Mesothelial cell of epicardium (in vitro differentiated cells): Measurements from ENCODE around the gene SERPINE2. TPM values are rescaled to one million over a fixed set of nuclear protein-coding genes. Genes with fewer than 3 reads are reported as not detected.

ENCODE experiments used
- DNase-seq, 2 experiments: peaks; one replicate each; pipeline ENCODE4 v3.0.0; 2021; ENCODE audit warnings: low spot score in 2 of 2; ENCODE audit not compliant: unreplicated experiment in 2 of 2
- H3K27ac Mint-ChIP-seq: 2 replicates; pipeline ENCODE4 v1.8.0; 2021; ENCODE audit warnings: mixed read lengths
- H3K27me3 Mint-ChIP-seq: 2 replicates; pipeline ENCODE4 v1.8.0; 2021; ENCODE audit warnings: low read depth, mixed read lengths
- H3K36me3 Mint-ChIP-seq: 2 replicates; pipeline ENCODE4 v1.8.0; 2021; ENCODE audit warnings: mixed read lengths
- H3K4me1 Mint-ChIP-seq: 2 replicates; pipeline ENCODE4 v1.8.0; 2021; ENCODE audit warnings: mixed read lengths
- H3K4me3 Mint-ChIP-seq: 2 replicates; pipeline ENCODE4 v1.8.0; 2021; ENCODE audit warnings: mild to moderate bottlenecking, moderate library complexity, mixed read lengths
- H3K9me3 Mint-ChIP-seq: 2 replicates; pipeline ENCODE4 v1.8.0; 2021; ENCODE audit warnings: mixed read lengths
- total RNA-seq: library from RNA; stranded (reverse); gene quantifications from 3 replicates; pipeline ENCODE4 v1.2.1, GENCODE V29; 2021
- TF ChIP-seq, protein P1 (sequence below): fragments of 200-600 bp; sonication (generic); IDR thresholded peaks from one replicate; pipeline ENCODE4 v1.5.0; 2021; ENCODE audit warnings: antibody characterized with exemption; ENCODE audit not compliant: unreplicated experiment

Gene SERPINE2
- total RNA-seq, 1 donor from 2014 or later, result 49.9 TPM

DNA sequence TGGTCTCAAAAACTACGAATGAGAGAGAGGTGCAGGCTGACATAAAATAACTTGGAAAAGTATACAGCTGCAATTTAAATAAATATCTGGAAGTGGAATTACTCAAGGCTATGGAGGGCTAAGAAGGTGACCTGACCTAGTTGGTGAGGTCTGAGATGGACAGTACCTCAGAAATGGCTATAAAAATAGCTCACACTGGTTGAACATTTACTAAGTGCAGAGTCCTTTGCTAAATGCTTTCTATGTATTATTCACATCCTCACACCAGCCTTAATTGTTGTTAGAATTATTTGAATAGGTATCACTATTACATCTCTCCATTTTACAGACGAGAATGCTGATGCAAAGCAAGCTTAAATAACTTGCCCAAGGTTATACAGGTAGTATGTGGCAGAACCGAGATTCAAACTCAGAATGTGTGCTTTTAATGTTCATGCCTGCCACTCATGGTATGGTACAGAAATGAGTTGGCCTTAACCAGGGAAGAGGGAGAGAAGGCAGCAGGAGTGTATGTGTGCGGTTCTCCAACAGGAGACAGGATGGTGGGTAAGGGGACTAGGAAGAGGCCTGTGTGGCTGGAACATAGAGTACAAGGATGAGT lies 44.4 kb downstream of the SERPINE2 start:
- Mint-ChIP-seq H3K36me3 (no peaks in the 10 kb centered on the region), H3K4me1 (peaks cover 5% of the 10 kb centered on the region), H3K4me3 (no peak overlapping the region), H3K27me3 (no peaks in the 10 kb centered on the region), H3K9me3 (no peaks in the 10 kb centered on the region), H3K27ac (no peak overlapping the region)
- TF ChIP-seq, protein P1, sequence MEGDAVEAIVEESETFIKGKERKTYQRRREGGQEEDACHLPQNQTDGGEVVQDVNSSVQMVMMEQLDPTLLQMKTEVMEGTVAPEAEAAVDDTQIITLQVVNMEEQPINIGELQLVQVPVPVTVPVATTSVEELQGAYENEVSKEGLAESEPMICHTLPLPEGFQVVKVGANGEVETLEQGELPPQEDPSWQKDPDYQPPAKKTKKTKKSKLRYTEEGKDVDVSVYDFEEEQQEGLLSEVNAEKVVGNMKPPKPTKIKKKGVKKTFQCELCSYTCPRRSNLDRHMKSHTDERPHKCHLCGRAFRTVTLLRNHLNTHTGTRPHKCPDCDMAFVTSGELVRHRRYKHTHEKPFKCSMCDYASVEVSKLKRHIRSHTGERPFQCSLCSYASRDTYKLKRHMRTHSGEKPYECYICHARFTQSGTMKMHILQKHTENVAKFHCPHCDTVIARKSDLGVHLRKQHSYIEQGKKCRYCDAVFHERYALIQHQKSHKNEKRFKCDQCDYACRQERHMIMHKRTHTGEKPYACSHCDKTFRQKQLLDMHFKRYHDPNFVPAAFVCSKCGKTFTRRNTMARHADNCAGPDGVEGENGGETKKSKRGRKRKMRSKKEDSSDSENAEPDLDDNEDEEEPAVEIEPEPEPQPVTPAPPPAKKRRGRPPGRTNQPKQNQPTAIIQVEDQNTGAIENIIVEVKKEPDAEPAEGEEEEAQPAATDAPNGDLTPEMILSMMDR, result no peak
- DNase-seq, result no peak

DNA sequence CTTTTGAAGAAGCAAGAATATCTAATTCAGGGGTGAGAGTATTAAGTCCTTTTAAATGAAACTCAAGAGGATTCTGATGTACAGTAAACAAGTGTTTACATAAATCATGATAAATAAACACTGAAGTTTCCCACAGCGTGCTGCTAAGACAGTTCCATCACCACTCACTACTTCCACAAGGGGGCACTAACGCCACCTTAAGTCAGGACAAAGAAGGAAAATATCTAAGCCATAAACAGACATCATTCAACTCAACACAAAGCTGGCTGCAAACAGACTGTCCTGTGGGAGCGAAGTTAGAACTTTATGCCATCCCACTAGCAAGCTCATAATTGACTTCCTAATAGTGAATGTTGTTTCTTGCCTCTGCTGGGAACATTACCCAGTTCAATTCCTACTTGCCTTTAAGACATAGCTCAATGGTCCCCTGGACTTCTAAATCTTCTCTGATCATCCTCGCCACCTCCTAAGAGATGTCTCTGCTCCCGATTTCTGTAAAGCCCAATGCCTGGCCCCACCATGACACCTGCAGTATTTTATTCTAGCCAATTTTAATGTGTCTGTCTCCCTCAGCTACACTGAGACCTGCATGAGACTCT lies 45.4 kb downstream of the SERPINE2 start:
- Mint-ChIP-seq H3K4me3 (no peak overlapping the region), H3K9me3 (no peaks in the 10 kb centered on the region), H3K27me3 (no peaks in the 10 kb centered on the region), H3K36me3 (no peaks in the 10 kb centered on the region), H3K27ac (no peak overlapping the region), H3K4me1 (peaks cover 6% of the 10 kb centered on the region)
- DNase-seq, result peak; percentile 30 to 51
- TF ChIP-seq, protein P1, result peak; percentile 74

DNA sequence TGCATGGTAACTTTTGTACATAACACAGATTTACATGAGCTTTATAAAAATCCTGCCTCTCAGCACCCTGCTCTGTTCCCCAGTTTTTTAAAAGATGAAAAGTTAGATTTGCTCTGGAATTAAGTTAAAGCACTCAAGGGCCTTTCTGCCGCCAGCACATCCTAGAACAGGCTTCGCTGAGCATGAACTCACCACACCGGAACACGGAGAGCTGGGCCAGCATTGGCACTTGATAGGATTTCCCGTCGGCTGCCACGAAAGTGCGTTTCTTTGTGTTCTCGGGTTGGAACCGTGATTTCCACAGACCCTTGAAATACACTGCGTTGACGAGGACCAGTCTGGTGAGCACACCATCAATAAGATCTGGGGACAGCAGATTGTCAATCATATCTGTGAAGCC lies 47.5 kb downstream of the SERPINE2 start:
- no peak for DNase-seq
- Mint-ChIP-seq H3K36me3 (no peaks in the 10 kb centered on the region), H3K27ac (no peak overlapping the region), H3K4me1 (peaks cover 6% of the 10 kb centered on the region), H3K27me3 (no peaks in the 10 kb centered on the region), H3K9me3 (no peaks in the 10 kb centered on the region), H3K4me3 (no peak overlapping the region)
- TF ChIP-seq, protein P1, result no peak

DNA sequence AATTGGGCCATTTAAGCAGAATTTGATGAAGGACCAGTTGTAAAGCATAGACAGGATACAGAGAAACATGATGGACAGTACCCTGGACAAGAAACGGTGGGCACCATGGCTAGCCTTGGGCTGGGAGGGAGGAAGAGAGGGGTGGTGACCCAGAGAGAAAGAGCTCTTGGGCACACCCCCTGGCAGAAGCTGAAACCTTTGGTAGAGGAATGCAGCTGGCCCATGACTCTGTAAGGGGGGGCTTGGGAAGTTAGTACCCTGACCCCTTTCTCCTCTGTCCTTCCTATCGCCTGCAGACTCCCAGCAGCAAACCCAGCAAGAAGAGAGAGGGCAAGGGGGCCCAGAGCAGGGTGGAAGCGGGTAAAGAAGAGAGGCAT lies 49.2 kb downstream of the SERPINE2 start:
- TF ChIP-seq, protein P1, result no peak
- H3K27ac Mint-ChIP-seq, result no peak overlapping the region
- H3K9me3 Mint-ChIP-seq, result no peaks in the 10 kb centered on the region
- H3K27me3 Mint-ChIP-seq, result peaks cover 2% of the 10 kb centered on the region
- no peak overlapping the region for H3K4me3 Mint-ChIP-seq
- no peaks in the 10 kb centered on the region for H3K36me3 Mint-ChIP-seq
- no peak for DNase-seq
- H3K4me1 Mint-ChIP-seq, result peaks cover 6% of the 10 kb centered on the region

DNA sequence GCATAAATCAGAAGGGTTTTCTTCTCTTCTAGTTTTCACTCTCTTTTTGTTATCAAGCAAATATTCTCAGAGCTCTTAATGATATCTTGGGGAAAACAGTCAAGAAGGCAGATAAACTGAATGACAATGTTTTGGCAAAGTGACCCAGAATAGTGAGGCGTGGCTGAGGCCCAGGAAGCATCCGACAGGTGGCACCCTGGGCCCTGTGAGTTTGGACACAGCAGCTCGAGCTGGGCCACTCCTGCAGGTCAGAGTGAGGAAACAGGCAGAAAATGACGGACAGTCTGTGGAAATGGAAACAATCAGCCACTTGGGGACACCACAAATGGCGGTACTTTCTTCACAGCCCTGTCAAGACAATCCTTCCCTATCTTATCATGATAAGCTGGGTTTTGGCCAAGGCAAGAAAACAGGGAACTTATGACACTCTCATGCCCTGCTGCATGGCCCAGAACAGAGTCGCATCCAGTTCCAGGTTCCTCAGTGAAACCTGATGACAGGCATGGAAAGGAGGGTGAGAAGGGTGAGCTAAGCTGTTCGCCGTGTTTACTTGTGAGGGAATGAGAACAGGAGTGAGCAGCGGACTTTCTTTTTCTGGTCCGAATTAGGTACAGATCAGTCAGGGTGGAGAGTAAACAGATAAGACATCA lies 49.8 kb downstream of the SERPINE2 start:
- TF ChIP-seq, protein P1, result no peak
- Mint-ChIP-seq H3K4me1 (peaks cover 6% of the 10 kb centered on the region), H3K27me3 (peaks cover 2% of the 10 kb centered on the region), H3K27ac (no peak overlapping the region), H3K9me3 (no peaks in the 10 kb centered on the region), H3K4me3 (no peak overlapping the region), H3K36me3 (no peaks in the 10 kb centered on the region)
- no peak for DNase-seq
